OCI-LY3 (cell line): ENCODE results near the gene RAP2A.

Experiments used
- CTCF ChIP-seq: fragments of 200-600, 300-600 bp; sonication (generic); IDR thresholded peaks from 2 replicates; pipeline ENCODE4 v1.5.1; 2014; ENCODE audit warnings: antibody characterized with exemption, low read length, low read depth
- EZH2phosphoT487 ChIP-seq: fragments of 200-600 bp; shearing (Covaris generic); IDR thresholded peaks from 2 replicates; pipeline ENCODE4 v1.6.1; 2018; ENCODE audit warnings: antibody characterized with exemption, mixed run types, low read depth

DNA sequence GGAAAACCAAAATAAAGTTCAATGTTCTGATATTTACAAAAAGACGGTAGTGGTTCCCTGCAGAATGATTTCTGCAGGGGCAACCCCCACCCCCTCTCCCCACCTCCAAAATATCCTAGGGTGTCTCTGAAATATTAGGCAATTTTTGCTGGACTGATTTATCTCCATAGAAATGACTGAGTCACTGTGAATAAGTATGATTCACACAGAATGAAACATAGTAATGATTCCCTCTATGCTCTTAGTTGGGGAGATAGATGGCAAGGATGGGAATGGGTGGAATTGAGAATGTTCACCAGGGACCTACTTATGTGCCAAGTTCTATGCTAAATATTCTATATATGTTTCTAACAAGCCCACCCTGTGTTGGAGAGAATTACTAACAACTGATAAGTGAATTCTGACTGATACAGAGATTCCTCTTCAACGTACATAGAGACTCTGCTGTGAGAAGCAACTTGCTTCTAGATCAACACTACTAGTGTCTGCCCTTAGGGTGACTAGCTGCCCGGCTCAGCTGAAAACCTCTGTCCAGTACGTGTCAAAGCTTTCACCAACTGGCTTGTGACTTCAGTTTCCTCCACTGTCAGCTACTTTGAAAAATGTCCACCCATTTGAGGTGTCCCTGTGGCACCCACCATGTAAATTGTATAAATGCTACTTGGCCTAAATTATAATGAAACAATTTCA lies 38.4 kb upstream of the RAP2A start:
- TF ChIP-seq CTCF (no peak), EZH2phosphoT487 (no peak)
